ENCODE results near the gene ANP32A.

- TF ChIP-seq CTCF (conservative IDR thresholded peaks at IDR 0.05 in 1 of 2, IDR thresholded peaks at IDR 0.05 in 1 of 2; ENCODE audit: extremely low read depth in 1 of 2, insufficient read depth in 1 of 2, low read depth in 1 of 2, low read length in 2 of 2), result peak in 1 of 2 donors; percentile 5
- TF ChIP-seq EZH2 (IDR thresholded peaks at IDR 0.05; ENCODE audit: borderline replicate concordance, low read length), result no peak
These were observed 41.8 kb downstream of the ANP32A start for GRCh38 chr15:68778876-68779275.

Measured in mammary epithelial cell (primary cell).